RWPE2 (cell line): Measurements from ENCODE around the gene CTNNA2.

Experiments used
- ATAC-seq: fragments of 200-7000 bp; cut with Tn5 transposase; 3 replicates; pipeline ENCODE4 v1.9.1; 2021; ENCODE audit warnings: low read depth
- DNase-seq: peaks from one replicate; pipeline ENCODE4 v3.0.0-alpha.2; 2020; ENCODE audit warnings: low spot score
- H3K27ac ChIP-seq: fragments of 450-650 bp; 2 replicates; pipeline ENCODE4 v1.5.1; 2017; ENCODE audit warnings: mild to moderate bottlenecking; ENCODE audit not compliant: poor library complexity, severe bottlenecking
- H3K27me3 ChIP-seq: fragments of 250-450 bp; sonication (Bioruptor Pico); 2 replicates; pipeline ENCODE4 v1.5.1; 2021; ENCODE audit warnings: mild to moderate bottlenecking, moderate library complexity; ENCODE audit not compliant: insufficient read depth, poor library complexity, severe bottlenecking
- H3K36me3 ChIP-seq: fragments of 250-450 bp; sonication (Bioruptor Pico); 2 replicates; pipeline ENCODE4 v1.5.1; 2020; ENCODE audit warnings: low read depth, mild to moderate bottlenecking, moderate library complexity
- H3K4me1 ChIP-seq: fragments of 250-450 bp; sonication (Bioruptor Pico); 2 replicates; pipeline ENCODE4 v1.5.1; 2021; ENCODE audit warnings: mild to moderate bottlenecking, moderate library complexity; ENCODE audit not compliant: insufficient read depth, poor library complexity, severe bottlenecking
- H3K4me3 ChIP-seq: fragments of 250-450 bp; sonication (Bioruptor Pico); 2 replicates; pipeline ENCODE4 v1.5.1; 2021; ENCODE audit warnings: mild to moderate bottlenecking, moderate library complexity; ENCODE audit not compliant: severe bottlenecking
- H3K9me3 ChIP-seq: fragments of 250-450 bp; sonication (Bioruptor Pico); 2 replicates; pipeline ENCODE4 v1.5.1; 2021; ENCODE audit warnings: mild to moderate bottlenecking, moderate library complexity; ENCODE audit not compliant: severe bottlenecking
- CTCF ChIP-seq: fragments of 450-650 bp; IDR thresholded peaks from one replicate; pipeline ENCODE4 v1.5.1; 2017; ENCODE audit warnings: mild to moderate bottlenecking, moderate library complexity; ENCODE audit not compliant: poor library complexity, severe bottlenecking

Gene CTNNA2

GRCh38 chr2:80147690-80148089, 634.8 kb downstream of the CTNNA2 start:
- no peaks in the 10 kb centered on the region for H3K27me3 ChIP-seq
- TF ChIP-seq CTCF = no peak
- H3K4me3 ChIP-seq = no peak overlapping the region
- H3K9me3 ChIP-seq = no peaks in the 10 kb centered on the region
- H3K4me1 ChIP-seq = no peaks in the 10 kb centered on the region
- no peaks in the 10 kb centered on the region for H3K36me3 ChIP-seq
- no peak for DNase-seq
- ATAC-seq = no peak
- H3K27ac ChIP-seq = no peak overlapping the region

- Histone ChIP-seq H3K4me3 (no peak overlapping the region), H3K27me3 (no peaks in the 10 kb centered on the region), H3K4me1 (no peaks in the 10 kb centered on the region), H3K36me3 (no peaks in the 10 kb centered on the region), H3K9me3 (no peaks in the 10 kb centered on the region), H3K27ac (no peak overlapping the region)
- DNase-seq = no peak
- no peak for TF ChIP-seq CTCF
- ATAC-seq = no peak
Observed at GRCh38 chr2:80148906-80149305, 636.1 kb downstream of the CTNNA2 start.

GRCh38 chr2:80149991-80150390, 637.1 kb downstream of the CTNNA2 start:
- TF ChIP-seq CTCF = no peak
- Histone ChIP-seq H3K36me3 (no peaks in the 10 kb centered on the region), H3K4me1 (no peaks in the 10 kb centered on the region), H3K9me3 (no peaks in the 10 kb centered on the region), H3K4me3 (no peak overlapping the region), H3K27ac (no peak overlapping the region), H3K27me3 (no peaks in the 10 kb centered on the region)
- DNase-seq (no peak), ATAC-seq (no peak)

- no peaks in the 10 kb centered on the region for H3K4me1 ChIP-seq
- no peaks in the 10 kb centered on the region for H3K9me3 ChIP-seq
- DNase-seq (no peak), ATAC-seq (no peak)
- H3K27ac ChIP-seq = no peak overlapping the region
- H3K27me3 ChIP-seq = no peaks in the 10 kb centered on the region
- no peak for TF ChIP-seq CTCF
- no peak overlapping the region for H3K4me3 ChIP-seq
- no peaks in the 10 kb centered on the region for H3K36me3 ChIP-seq
Observed at GRCh38 chr2:80151248-80151647, 638.4 kb downstream of the CTNNA2 start.

- no peak overlapping the region for H3K4me3 ChIP-seq
- ATAC-seq (no peak), DNase-seq (no peak)
- no peak overlapping the region for H3K27ac ChIP-seq
- H3K27me3 ChIP-seq = no peaks in the 10 kb centered on the region
- H3K4me1 ChIP-seq = no peaks in the 10 kb centered on the region
- H3K36me3 ChIP-seq = no peaks in the 10 kb centered on the region
- no peak for TF ChIP-seq CTCF
- no peaks in the 10 kb centered on the region for H3K9me3 ChIP-seq
Observed at GRCh38 chr2:80151651-80152050, 638.8 kb downstream of the CTNNA2 start.
